HG02943 (cell line): Measurements from ENCODE around the gene HOXA3.

Experiments
- ATAC-seq: cut with Tn5 transposase; IDR thresholded peaks from one replicate; pipeline ENCODE4 v1.9.1; 2021; ENCODE audit warnings: mild to moderate bottlenecking, low read depth, moderate library complexity; ENCODE audit not compliant: unreplicated experiment

HOXA3 gene

GRCh38 chr7:27145914-27146412, 6.4 kb downstream of the HOXA3 start:
- ATAC-seq = no peak

DNA sequence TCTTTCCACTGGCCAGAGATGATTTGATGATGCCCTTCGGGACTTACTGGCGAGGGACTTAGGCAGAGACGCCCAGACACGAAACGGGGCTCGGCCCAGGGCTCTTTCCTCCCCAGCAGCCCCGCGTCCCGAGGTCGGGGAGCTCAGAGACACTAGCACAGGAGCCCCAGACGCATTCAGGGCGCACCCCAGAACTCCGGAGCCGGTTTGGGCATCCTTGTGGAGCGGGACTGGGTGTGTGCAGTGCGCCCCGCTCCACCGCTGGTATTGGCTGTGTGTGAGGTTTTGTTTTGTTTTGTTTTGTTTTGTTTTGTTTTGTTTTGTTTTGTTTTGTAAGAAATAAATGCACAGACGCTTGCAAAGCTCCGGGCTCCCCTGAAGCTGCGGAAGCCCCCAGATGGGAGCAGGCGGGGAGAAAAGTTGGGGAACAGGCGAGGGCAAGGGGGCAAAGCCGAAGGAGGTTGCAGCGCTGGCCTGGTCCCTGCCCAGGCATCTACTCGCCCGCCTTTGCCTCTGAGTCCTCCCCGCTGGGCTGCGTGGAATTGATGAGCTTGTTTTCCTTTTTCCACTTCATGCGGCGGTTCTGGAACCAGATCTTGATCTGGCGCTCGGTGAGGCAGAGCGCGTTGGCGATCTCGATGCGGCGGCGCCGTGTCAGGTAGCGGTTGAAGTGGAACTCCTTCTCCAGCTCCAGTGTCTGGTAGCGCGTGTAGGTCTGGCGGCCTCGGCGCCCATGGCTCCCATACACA, 7.0 kb downstream of the HOXA3 start:
- ATAC-seq = no peak

- ATAC-seq = no peak
Measured at GRCh38 chr7:27144781-27145164, 7.6 kb downstream of the HOXA3 start.

GRCh38 chr7:27143950-27144780, 8.2 kb downstream of the HOXA3 start:
- ATAC-seq = no peak

DNA sequence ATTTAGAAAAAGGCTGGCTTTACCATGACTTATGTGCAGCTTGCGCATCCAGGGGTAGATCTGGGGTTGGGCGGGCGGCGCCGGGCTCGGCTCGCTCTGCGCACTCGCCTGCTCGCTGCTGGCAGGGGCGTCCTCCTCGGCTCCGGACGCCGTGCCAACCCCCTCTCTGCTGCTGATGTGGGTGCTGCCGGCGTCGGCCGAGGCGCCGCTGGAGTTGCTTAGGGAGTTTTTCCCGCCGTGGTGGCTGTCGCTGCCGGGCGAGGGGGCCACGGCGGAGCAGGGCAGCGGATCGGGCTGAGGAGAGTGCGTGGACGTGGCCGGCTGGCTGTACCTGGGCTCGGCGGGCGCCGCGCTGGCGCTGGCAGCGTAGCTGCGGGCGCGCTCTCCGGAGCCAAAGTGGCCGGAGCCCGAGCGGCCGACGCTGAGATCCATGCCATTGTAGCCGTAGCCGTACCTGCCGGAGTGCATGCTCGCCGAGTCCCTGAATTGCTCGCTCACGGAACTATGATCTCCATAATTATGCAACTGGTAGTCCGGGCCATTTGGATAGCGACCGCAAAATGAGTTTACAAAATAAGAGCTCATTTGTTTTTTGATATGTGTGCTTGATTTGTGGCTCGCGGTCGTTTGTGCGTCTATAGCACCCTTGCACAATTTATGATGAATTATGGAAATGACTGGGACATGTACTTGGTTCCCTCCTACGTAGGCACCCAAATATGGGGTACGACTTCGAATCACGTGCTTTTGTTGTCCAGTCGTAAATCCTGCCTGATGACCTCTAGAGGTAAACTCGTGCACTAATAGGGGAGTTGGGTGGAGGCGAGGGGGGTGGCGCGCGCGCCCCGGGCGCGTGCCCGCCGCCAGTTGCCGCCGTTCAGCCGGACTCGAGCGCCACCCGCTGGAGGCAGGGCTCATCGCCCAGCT, 9.1 kb downstream of the HOXA3 start, which contains the start of gene HOXA5:
Gene HOXA5 (minus strand): TSS at position 659 of the 927 bp plus-strand sequence. CDS start 74 bp downstream, at position 585.
- ATAC-seq = no peak

GRCh38 chr7:27142580-27143022, 9.8 kb downstream of the HOXA3 start:
- no peak for ATAC-seq

DNA sequence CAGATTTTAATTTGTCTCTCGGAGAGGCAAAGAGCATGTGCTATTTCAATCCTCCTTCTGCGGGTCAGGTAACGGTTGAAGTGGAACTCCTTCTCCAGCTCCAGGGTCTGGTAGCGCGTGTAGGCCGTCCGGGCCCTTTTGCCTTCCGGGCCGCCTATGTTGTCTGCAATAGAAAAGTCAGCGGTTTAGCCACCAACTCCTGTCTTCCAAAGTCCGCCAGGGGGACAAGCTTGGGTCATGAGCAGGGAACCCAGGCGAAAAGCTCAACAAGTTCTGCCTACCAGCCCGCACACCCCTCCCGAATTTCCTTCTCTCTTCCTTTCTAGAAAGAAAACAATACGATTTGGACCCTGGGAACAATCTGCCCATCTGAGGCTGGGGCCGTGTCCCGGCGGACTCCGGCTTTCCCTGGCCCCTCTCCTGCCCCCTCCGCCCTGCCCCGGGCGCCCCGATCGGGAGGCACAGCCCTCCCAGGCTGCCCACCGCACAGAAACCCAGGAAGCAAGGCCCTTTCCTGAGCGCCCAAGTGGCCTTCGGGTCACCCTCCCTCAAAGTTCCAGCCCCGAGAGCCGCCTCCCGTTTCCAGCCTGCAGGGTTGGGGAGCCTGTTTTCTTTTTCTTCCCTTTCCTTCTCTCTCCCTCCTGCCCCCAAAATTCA, 10.3 kb downstream of the HOXA3 start:
- no peak for ATAC-seq

DNA sequence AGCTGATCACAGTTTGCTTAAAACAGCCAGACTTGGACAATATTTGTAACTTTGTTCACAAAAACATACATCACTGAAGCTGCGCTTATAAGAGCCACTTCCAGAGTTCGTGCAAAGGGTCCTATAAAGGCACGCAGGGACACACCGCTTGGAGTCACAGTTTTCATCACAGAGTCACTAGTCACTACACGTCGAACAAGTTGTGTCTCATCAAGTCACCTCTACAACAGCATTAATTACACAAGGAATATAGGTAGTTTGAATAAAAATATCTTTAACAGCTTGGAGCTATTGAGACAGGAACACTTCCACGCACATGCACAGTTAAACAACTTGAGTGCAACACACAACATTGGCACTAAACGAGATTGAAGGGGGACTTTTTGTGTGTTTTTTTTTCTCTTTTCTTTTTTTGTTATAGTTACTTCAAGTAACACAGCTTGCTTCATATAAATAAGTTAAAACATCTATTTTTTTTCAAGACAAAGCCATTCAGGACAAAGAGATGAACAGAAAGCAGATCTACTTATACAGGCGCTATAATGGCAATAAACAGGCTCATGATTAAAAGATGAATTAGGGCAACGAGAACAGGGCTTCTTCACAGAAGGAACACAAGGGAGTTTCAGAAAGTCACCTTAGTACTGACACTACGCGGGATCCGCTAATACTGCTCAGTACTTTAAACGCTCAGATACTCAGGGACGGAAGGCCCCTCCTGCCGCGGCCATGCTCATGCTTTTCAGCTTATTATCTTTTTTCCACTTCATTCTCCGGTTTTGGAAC, 11.1 kb downstream of the HOXA3 start:
- ATAC-seq = no peak

- ATAC-seq = no peak
Measured at GRCh38 chr7:27140126-27140857, 12.1 kb downstream of the HOXA3 start.

GRCh38 chr7:27139334-27140125, 12.9 kb downstream of the HOXA3 start:
- ATAC-seq = no peak

GRCh38 chr7:27138985-27139333, 13.4 kb downstream of the HOXA3 start:
- no peak for ATAC-seq

- ATAC-seq = no peak
Measured at GRCh38 chr7:27138472-27138871, 13.9 kb downstream of the HOXA3 start.

DNA sequence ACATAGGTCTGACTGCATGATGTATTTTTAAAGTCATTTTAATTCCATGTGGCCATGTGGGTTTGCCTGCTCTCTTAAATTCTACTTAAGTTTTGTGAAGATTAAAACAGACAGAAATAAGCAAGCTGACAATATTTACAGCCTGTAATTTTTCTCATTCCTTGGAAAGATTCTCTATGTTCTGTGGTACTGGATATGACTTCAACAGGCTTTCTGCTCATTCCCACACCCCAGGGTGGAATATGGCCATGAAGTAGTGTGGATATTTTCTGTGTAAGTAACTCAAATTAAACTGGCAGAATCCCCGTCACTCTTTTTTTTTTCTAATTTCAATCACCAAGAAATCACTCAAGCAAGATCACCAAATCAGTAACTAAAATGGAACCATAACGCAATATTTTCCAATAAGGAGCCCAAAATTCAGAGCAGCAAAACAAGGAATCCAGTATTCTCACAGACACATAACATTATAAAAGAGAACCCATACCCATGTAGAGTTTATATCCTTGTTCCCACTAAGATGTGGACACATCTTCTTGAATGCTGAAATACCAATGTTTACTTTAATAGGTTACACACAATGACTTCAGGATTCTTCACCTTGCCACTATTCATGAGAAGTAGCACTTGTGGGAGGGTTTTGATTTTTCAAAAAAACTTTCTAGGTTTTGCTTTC, 14.6 kb downstream of the HOXA3 start:
- ATAC-seq = no peak

GRCh38 chr7:27134392-27134791, 18.0 kb downstream of the HOXA3 start:
- ATAC-seq = no peak

DNA sequence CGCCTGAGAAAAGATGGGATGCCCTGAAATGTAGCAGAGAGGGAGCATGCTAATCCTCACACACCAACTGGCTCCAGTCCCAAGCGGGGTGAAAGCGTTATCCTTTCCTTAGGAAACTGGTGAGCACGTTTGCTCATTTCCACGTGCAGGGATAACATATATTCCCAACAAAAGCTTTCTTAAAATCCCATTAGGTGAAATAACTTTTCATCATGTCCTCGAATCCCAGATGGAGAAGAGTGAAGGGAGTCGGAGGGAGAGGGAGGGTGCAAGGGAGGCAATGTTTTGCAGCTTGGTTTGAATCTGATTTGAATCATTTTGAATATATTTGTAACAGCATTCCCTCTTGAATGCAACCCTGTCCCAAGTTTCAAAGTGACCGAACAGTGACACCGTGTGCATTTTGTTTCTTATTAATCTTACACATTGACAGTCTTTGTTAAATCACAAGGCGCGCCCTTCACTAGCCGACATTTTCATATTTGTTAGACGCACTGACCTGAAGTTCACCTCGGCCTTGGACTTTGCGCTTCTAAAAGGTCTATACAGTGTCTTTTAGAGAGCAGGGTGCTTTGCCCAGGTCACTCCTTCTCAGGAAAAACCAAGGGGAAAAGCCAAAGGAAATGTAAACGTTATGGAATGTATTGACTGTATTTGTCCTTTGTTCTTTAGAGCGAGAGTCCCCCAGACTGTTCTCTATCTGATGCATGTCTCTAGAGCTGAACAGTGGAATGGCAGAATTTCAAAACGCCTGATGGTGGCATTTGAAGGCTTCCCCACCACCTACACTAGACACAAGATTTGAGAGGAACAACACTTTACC, 18.8 kb downstream of the HOXA3 start:
- ATAC-seq = no peak

- no peak for ATAC-seq
Measured at GRCh38 chr7:27132978-27133377, 19.4 kb downstream of the HOXA3 start.
